IPS DF 4.7 (cell line): ENCODE results near the gene CACNG4.

ENCODE experiments used
- DNase-seq: peaks from one replicate; pipeline ENCODE4 v3.0.0-alpha.2; 2013; ENCODE audit warnings: low spot score; ENCODE audit errors: extremely low read depth

CACNG4 gene

GRCh38 chr17:67058036-67058435 is 93.5 kb downstream of the CACNG4 start:
- DNase-seq = no peak

DNA sequence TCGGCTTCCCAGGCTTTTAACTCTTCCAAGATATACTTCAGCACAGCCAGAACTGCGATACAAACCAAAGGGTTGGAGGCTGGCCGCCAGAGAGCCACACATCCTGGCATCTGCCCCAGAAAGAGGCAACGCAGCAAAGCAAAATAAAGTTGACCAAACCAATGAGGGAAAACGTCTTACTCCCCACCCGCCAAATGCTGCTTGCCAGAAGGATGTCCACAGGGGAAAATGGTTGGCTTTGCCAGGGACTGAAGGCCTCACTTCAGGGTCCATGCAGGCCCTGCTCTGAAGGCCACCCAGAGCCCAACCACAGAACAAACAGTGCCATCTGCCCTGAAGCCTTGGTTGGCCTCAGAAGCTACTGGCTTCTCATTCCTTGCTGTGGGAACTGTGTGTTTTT is 94.9 kb downstream of the CACNG4 start:
- no peak for DNase-seq

DNA sequence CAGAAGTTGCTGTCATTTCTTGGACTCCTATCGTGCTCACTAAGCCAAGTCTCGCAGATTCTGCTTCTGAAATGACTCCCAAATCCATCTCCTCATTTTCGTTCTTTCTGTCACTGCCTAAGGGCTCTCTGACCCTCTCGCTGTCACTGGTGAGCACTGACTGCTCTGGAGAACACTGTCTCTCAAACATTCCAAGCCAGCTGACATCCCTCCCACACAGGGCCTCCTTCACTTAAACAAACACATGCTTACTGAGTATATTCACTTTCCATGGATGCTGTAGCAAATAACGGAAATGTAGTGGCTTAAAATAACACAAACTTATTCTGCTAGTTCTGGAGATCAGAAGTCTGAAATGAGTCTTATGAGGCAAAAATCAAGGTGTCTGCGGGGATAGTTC is 98.6 kb downstream of the CACNG4 start:
- no peak for DNase-seq

DNA sequence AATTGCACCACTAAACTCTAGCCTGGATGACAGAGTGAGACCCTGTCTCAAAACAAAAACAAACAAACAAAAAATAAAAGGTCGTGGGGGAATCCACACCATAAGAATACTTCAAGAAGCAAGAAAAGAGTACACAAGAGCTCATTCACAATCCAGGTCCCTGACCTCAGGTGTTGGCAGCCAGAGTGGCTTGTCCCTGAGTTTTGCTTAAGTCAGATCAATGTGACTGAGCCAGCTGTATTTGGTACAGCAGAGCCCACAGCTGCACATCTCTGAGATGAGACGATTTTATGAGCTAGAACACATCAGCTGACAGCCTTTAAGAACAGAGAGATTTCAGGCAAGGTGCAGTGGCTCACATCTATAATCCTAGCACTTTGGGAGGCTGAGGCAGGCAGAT is 102.2 kb downstream of the CACNG4 start:
- no peak for DNase-seq

- no peak for DNase-seq
Measured at GRCh38 chr17:67067571-67068482, 103.3 kb downstream of the CACNG4 start.

- no peak for DNase-seq
Measured at GRCh38 chr17:67068999-67069398, 104.5 kb downstream of the CACNG4 start.

DNA sequence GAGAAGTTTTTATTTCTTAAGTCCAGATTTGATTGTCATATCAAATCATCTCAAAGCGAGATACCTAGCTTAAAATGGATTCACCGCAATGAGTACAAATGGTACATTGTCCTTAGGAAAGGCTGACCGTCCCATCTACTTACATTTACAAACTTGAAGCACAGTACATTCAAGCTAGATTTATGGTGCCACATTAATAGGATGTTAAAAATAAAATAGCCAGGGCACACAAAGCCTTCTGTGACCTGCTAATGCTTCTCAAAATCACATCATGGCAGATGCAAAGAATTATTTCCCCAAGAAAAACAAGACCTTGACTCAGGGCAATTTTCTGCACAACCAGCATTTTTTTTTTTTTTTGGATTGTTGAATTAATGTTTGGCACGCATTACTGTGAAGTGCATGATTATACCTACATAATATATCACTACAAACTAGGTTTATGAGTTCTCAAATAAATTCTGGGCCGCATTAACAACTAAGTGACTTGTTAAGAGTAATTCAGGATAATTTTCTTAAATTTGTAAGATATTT is 105.2 kb downstream of the CACNG4 start:
- no peak for DNase-seq

DNA sequence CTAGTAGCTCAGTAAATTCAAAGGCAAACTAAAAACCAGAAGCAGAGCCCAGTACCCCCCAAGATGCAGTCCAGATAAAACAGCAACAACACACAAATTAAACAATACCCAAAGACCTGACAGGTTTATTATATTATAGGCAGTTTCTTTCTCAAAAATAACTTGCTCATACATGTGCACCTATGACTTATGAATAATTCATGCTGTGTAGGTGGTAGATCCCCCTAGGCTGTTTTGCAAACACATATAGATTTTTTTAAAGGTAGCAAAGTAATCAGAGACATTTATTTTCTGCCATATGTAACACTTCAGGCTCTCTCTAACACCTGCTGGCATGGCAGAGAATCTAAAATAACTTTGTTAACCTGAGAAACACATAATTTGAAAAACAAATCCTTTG is 107.1 kb downstream of the CACNG4 start:
- no peak for DNase-seq

DNA sequence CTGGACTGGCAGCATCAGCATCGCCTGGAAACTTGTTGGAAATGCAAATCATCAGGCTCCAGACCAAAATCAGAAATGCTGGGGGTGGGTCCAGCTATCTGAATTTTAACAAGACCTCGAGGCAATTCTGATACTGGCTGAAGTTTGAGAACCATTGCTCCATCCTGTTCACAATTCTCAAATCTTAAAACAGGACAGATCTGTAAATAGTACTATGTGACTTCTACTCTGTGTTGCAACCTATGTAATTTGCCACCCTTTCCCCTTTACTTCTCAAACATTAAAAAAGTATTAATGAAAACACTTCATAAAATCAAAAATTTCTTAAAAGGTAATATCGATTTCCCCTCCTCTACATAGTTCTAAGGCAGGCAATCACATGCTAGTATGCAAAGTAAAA is 108.4 kb downstream of the CACNG4 start:
- DNase-seq = no peak

DNA sequence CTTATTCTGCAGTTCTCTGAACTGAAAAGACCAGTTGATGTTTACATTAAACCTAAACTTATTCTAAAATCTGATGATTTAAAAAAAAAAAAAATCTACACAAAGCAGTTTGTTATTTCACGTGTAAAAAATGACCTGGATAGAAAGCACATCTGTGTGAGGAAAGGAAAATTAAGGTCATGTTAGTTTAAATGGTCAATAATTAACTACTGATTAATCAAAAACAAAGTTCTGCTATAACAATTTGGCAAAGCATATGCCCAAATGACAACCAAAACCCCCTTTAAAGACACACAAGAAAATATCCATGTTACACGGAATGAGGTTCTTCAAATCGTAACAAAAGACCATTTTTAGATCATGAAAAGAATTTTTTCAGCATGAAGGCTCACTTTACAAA is 110.3 kb downstream of the CACNG4 start:
- DNase-seq = no peak

- no peak for DNase-seq
Measured at GRCh38 chr17:67076290-67076689, 111.8 kb downstream of the CACNG4 start.

DNA sequence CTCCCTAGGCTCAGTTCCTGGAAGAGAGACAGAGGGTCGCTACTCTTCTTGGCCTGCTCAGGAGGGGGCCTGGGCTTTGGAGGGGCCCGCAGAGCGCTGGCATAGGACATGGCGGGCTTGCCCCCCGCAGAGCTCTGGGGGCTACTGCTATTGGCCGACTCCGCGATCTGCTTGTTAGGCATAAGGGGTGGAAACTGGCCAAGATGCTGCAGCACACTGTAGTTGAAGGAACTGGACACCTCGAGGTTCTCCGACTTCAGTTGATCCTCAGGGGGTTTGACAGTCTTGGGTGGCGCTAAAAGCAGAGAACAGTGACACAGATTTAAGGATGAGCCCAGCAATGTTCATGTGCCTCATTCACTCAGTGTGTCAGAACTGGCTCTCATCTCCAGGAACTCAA is 113.8 kb downstream of the CACNG4 start:
- no peak for DNase-seq

- DNase-seq = no peak
Measured at GRCh38 chr17:67079491-67079890, 115.0 kb downstream of the CACNG4 start.

GRCh38 chr17:67080804-67081203 is 116.3 kb downstream of the CACNG4 start:
- DNase-seq = no peak

DNA sequence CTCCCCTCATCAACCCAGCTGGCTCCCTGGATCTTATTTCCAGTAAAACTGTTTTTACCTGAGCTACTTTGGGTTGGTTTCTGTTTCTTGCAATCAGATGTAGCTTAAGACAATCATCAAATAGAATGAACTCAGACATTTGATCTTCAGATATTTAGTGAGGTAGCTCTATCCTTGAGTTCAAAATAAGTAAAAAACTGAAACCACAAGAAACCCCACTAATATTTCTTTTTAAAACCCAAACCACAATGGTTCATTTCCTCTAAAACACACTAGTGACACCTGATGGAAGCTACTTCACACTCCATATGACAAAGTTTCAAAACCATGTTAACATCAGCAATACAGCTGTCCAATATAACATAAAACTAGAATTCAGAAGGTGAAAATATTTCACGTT is 117.6 kb downstream of the CACNG4 start:
- DNase-seq = no peak
